Middle frontal gyrus (tissue), 1 donor: Measurements from ENCODE around the gene CYB561D2.

ENCODE experiments used
- DNase-seq: peaks from one replicate; pipeline ENCODE4 v3.0.0-alpha.2; 2015; ENCODE audit warnings: low spot score; ENCODE audit errors: extremely low spot score

CYB561D2 gene

GRCh38 chr3:50341537-50341936, 9.1 kb upstream of the CYB561D2 start:
- DNase-seq: no peak

GRCh38 chr3:50341996-50342650, 8.5 kb upstream of the CYB561D2 start:
- DNase-seq: no peak

- DNase-seq: no peak
These were observed 7.6 kb upstream of the CYB561D2 start for GRCh38 chr3:50342813-50343633.

- no peak for DNase-seq
These were observed 5.7 kb upstream of the CYB561D2 start for GRCh38 chr3:50345008-50345407.

- DNase-seq: no peak
These were observed 5.0 kb upstream of the CYB561D2 start, which contains the start of gene ZMYND10 for GRCh38 chr3:50345586-50346234. Gene ZMYND10, minus strand, starts transcription at chr3:50345732. Its CDS starts 153 bp downstream, at chr3:50345579.

- peak; percentile 50 for DNase-seq
These were observed 3.4 kb upstream of the CYB561D2 start for GRCh38 chr3:50347187-50347813.

- DNase-seq: no peak
These were observed 492 bp upstream of the CYB561D2 start for GRCh38 chr3:50350213-50350526.

- DNase-seq: no peak
These were observed 648 bp downstream of the CYB561D2 start for GRCh38 chr3:50351323-50351697.

- no peak for DNase-seq
These were observed 2.1 kb downstream of the CYB561D2 start for GRCh38 chr3:50352781-50353180.

- DNase-seq: no peak
These were observed 2.8 kb downstream of the CYB561D2 start for GRCh38 chr3:50353245-50354004.

GRCh38 chr3:50354186-50354764, 3.6 kb downstream of the CYB561D2 start:
- DNase-seq: no peak

GRCh38 chr3:50354850-50355249, 4.2 kb downstream of the CYB561D2 start:
- no peak for DNase-seq

- DNase-seq: no peak
These were observed 5.3 kb downstream of the CYB561D2 start for GRCh38 chr3:50355829-50356552.

GRCh38 chr3:50356553-50356952, 5.9 kb downstream of the CYB561D2 start:
- DNase-seq: no peak

- DNase-seq: no peak
These were observed 6.8 kb downstream of the CYB561D2 start for GRCh38 chr3:50357481-50357880.

- no peak for DNase-seq
These were observed 7.8 kb downstream of the CYB561D2 start for GRCh38 chr3:50358355-50358910.

- DNase-seq: peak; percentile 100
These were observed 8.5 kb downstream of the CYB561D2 start, which contains the start of gene TMEM115 for GRCh38 chr3:50358911-50359759. Gene TMEM115, minus strand, starts transcription at chr3:50359521. Its CDS starts 458 bp downstream, at chr3:50359063.

- DNase-seq: no peak
These were observed 9.1 kb downstream of the CYB561D2 start for GRCh38 chr3:50359760-50360110.

GRCh38 chr3:50364573-50365079, 14.0 kb downstream of the CYB561D2 start:
- no peak for DNase-seq
